ENCODE measurements around the gene PTH1R. TPM values are rescaled to one million over a fixed set of nuclear protein-coding genes. Genes with fewer than 3 reads are reported as not detected.

Gene PTH1R
- total RNA-seq, 1 experiment from 2014 or later = 1.0 TPM

DNA sequence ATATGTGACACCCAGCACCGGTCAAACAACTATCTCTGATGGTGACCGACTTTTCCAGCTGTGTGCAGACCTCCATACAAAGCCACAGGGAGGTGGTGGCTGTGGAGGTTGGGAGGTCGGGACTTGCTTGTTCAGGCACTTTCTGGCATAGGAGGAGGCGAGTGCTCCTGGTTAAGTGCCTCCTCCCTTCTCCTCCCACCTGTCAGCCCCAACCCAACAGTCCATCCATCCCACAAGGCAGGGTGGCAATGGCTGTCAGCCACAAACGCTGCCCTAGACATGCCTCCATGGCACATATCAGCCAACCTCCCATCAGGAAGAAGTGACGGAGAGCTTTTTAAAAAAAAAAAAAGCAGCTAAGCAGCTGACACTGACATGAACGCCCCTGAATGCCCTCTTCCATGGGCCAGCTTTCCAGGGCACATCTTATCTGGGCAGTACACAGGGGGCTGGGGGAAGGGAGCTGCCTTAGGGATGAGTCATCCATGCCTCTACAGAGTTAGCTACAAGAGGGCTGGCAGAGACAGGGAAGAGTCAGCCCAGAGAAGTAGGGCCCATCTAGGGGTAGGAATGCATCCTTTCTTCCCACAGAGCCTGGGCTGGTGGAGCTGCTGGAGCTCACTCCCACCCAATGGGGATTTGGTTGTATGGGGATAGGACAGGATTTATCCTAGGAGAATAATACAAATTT is 57.8 kb downstream of the PTH1R start:
- peaks cover 42 to 43% of the 10 kb centered on the region in 2 experiments for H3K4me1 Mint-ChIP-seq

More for the DNA sequence above, 57.8 kb downstream of the PTH1R start:
- Histone ChIP-seq H3K14ac (ENCODE audit: insufficient read depth, low read length) (no peak overlapping the region), H3K27me3 (ENCODE audit: insufficient read depth, low read length) (no peaks in the 10 kb centered on the region), H3K9me3 (ENCODE audit: control insufficient read depth, low read depth, low read length) (no peaks in the 10 kb centered on the region), H3K4ac (ENCODE audit: low read depth, low read length) (no peak overlapping the region), H2BK5ac (ENCODE audit: insufficient read length, low read length) (no peak overlapping the region), H3K79me2 (ENCODE audit: insufficient read depth, low read length) (peaks cover 6% of the 10 kb centered on the region; the same call in 1 of the 2 replicates), H2AK5ac (ENCODE audit: insufficient read length, low read length) (no peak overlapping the region), H3K23me2 (ENCODE audit: insufficient read length, low read depth, low read length, poor library complexity, severe bottlenecking) (no peaks in the 10 kb centered on the region), H4K8ac (replicated peaks; ENCODE audit: insufficient read length, low read depth, low read length) (no peak overlapping the region), H3T11ph (ENCODE audit: low read length) (no peak overlapping the region), H3K18ac (ENCODE audit: insufficient read length, low read depth, low read length) (no peak overlapping the region), H3K79me1 (ENCODE audit: insufficient read depth, low read depth, low read length, poor library complexity, severe bottlenecking) (peaks cover 4% of the 10 kb centered on the region), H2BK120ac (ENCODE audit: low read depth, low read length, poor library complexity, severe bottlenecking) (no peak overlapping the region), H3K23ac (ENCODE audit: insufficient read length, low read depth, low read length) (no peak overlapping the region), H2AFZ (ENCODE audit: low read length) (no peak overlapping the region), H3K56ac (ENCODE audit: insufficient read length, low read depth, low read length) (no peak overlapping the region), H3K4me2 (ENCODE audit: insufficient read depth, insufficient read length, low read length) (no peak overlapping the region), H4K5ac (ENCODE audit: insufficient read length, low read depth, low read length) (no peak overlapping the region), H2BK12ac (ENCODE audit: insufficient read length, low read depth, low read length) (no peak overlapping the region), H4K91ac (ENCODE audit: insufficient read length, low read depth, low read length) (no peak overlapping the region), H3K9ac (ENCODE audit: extremely low read depth, insufficient read length, low read length) (no peak overlapping the region), H2BK20ac (ENCODE audit: low read depth, low read length, poor library complexity, severe bottlenecking) (no peak overlapping the region), H4K20me1 (ENCODE audit: control insufficient read depth, insufficient read depth, insufficient read length) (no peaks in the 10 kb centered on the region), H3K4me1 (ENCODE audit: insufficient read depth, low read length) (peaks cover 8% of the 10 kb centered on the region; the same call in 1 of the 2 replicates), H2BK15ac (ENCODE audit: low read depth, low read length) (no peak overlapping the region), H3K27ac (ENCODE audit: insufficient read length, low read depth, low read length) (no peak overlapping the region)
- Mint-ChIP-seq H3K27ac (peak overlapping the region; percentile 18 to 94 (median 93); a peak in 5 of 7 replicates), H3K36me3 (ENCODE audit: insufficient read depth in 1 of 3, low read depth in 3 of 3) (peaks cover 16 to 36% (median 35%) of the 10 kb centered on the region in 3 experiments; a peak in 6 of 7 replicates), H3K9me3 (no peaks in the 10 kb centered on the region), H3K27me3 (ENCODE audit: low read depth) (no peaks in the 10 kb centered on the region), H3K4me3 (no peak overlapping the region)
- peak; percentile 91 for DNase-seq
- WGBS (ENCODE audit: extremely low coverage, insufficient read length, low lambda C conversion rate) = no CpG with 5 or more reads among the region's 7 CpGs
- TF ChIP-seq, protein P1, sequence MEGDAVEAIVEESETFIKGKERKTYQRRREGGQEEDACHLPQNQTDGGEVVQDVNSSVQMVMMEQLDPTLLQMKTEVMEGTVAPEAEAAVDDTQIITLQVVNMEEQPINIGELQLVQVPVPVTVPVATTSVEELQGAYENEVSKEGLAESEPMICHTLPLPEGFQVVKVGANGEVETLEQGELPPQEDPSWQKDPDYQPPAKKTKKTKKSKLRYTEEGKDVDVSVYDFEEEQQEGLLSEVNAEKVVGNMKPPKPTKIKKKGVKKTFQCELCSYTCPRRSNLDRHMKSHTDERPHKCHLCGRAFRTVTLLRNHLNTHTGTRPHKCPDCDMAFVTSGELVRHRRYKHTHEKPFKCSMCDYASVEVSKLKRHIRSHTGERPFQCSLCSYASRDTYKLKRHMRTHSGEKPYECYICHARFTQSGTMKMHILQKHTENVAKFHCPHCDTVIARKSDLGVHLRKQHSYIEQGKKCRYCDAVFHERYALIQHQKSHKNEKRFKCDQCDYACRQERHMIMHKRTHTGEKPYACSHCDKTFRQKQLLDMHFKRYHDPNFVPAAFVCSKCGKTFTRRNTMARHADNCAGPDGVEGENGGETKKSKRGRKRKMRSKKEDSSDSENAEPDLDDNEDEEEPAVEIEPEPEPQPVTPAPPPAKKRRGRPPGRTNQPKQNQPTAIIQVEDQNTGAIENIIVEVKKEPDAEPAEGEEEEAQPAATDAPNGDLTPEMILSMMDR (conservative IDR thresholded peaks at IDR 0.05) = peak; percentile 73

Data from H9 (cell line).